Measurements from ENCODE around the gene COL19A1. TPM values are rescaled to one million over a fixed set of nuclear protein-coding genes. Genes with fewer than 3 reads are reported as not detected.
"Not testable (repeated sequence)": the region's sequence is repeated elsewhere in the genome, so short reads cannot be mapped to it uniquely, and the experiment has no call there.

The COL19A1 gene
- total RNA-seq, 1 donor from 2014 or later: 0.98 TPM

GRCh38 chr6:69892561-69892960, 26.2 kb downstream of the COL19A1 start:
- DNase-seq (ENCODE audit: low spot score); ATAC-seq; intact Hi-C loops (cut with DNase I): not testable (repeated sequence)

- ATAC-seq; DNase-seq (ENCODE audit: low spot score); intact Hi-C loops (cut with DNase I): not testable (repeated sequence)
These were observed 26.9 kb downstream of the COL19A1 start for GRCh38 chr6:69893266-69893665.

GRCh38 chr6:69894578-69895347, 28.4 kb downstream of the COL19A1 start:
- DNase-seq (ENCODE audit: low spot score) (no peak), ATAC-seq (no peak)
- intact Hi-C loops (cut with DNase I): no loop called here

GRCh38 chr6:69895396-69895795, 29.0 kb downstream of the COL19A1 start:
- ATAC-seq: no peak
- intact Hi-C loops (cut with DNase I): no loop called here
- DNase-seq (ENCODE audit: low spot score): no peak

- ATAC-seq: no peak
- intact Hi-C loops (cut with DNase I): no loop called here
These were observed 34.5 kb downstream of the COL19A1 start for GRCh38 chr6:69900869-69901268.

GRCh38 chr6:69901361-69901760, 35.0 kb downstream of the COL19A1 start:
- intact Hi-C loops (cut with DNase I): no loop called here
- ATAC-seq (no peak), DNase-seq (ENCODE audit: low spot score) (no peak)

More at GRCh38 chr6:69900869-69901268, 34.5 kb downstream of the COL19A1 start:
- no peak for DNase-seq (ENCODE audit: low spot score)

GRCh38 chr6:69907981-69908498, 41.7 kb downstream of the COL19A1 start:
- intact Hi-C loops (cut with DNase I): no loop called here
- ATAC-seq: no peak
- DNase-seq (ENCODE audit: low spot score): no peak

GRCh38 chr6:69913361-69913760, 47.0 kb downstream of the COL19A1 start:
- intact Hi-C loops (cut with DNase I): no loop called here
- DNase-seq (ENCODE audit: low spot score): no peak

GRCh38 chr6:69914015-69914485, 47.7 kb downstream of the COL19A1 start:
- intact Hi-C loops (cut with DNase I): no loop called here
- DNase-seq (ENCODE audit: low spot score): no peak
- no peak for ATAC-seq

More at GRCh38 chr6:69913361-69913760, 47.0 kb downstream of the COL19A1 start:
- no peak for ATAC-seq

GRCh38 chr6:69915346-69915745, 49.0 kb downstream of the COL19A1 start:
- DNase-seq (ENCODE audit: low spot score) (no peak), ATAC-seq (no peak)
- intact Hi-C loops (cut with DNase I): no loop called here

GRCh38 chr6:69917834-69918233, 51.5 kb downstream of the COL19A1 start:
- DNase-seq (ENCODE audit: low spot score): no peak
- intact Hi-C loops (cut with DNase I): no loop called here
- no peak for ATAC-seq

- DNase-seq (ENCODE audit: low spot score): no peak
- no peak for ATAC-seq
- intact Hi-C loops (cut with DNase I): no loop called here
These were observed 52.6 kb downstream of the COL19A1 start for GRCh38 chr6:69918813-69919475.

- intact Hi-C loops (cut with DNase I); ATAC-seq; DNase-seq (ENCODE audit: low spot score): not testable (repeated sequence)
These were observed 54.7 kb downstream of the COL19A1 start for GRCh38 chr6:69921066-69921465.

GRCh38 chr6:69921611-69922010, 55.3 kb downstream of the COL19A1 start:
- ATAC-seq; DNase-seq (ENCODE audit: low spot score); intact Hi-C loops (cut with DNase I): not testable (repeated sequence)

- ATAC-seq: no peak
- intact Hi-C loops (cut with DNase I): no loop called here
- DNase-seq (ENCODE audit: low spot score): no peak
These were observed 60.4 kb downstream of the COL19A1 start for GRCh38 chr6:69926745-69927144.

GRCh38 chr6:69933239-69933638, 66.9 kb downstream of the COL19A1 start:
- DNase-seq (ENCODE audit: low spot score): no peak
- no peak for ATAC-seq
- intact Hi-C loops (cut with DNase I): no loop called here

- DNase-seq (ENCODE audit: low spot score): no peak
- intact Hi-C loops (cut with DNase I): no loop called here
- ATAC-seq: no peak
These were observed 68.7 kb downstream of the COL19A1 start for GRCh38 chr6:69935079-69935478.

- DNase-seq (ENCODE audit: low spot score) (no peak), ATAC-seq (no peak)
- intact Hi-C loops (cut with DNase I): no loop called here
These were observed 70.5 kb downstream of the COL19A1 start for GRCh38 chr6:69936674-69937363.

- no peak for ATAC-seq
- intact Hi-C loops (cut with DNase I): no loop called here
These were observed 71.2 kb downstream of the COL19A1 start for GRCh38 chr6:69937402-69938136.

More at GRCh38 chr6:69937402-69938136, 71.2 kb downstream of the COL19A1 start:
- DNase-seq (ENCODE audit: low spot score): no peak

Data from sciatic nerve (tissue), 2 donors.